Liver (tissue), 9 donors: ENCODE data around the gene ASPA. TPM values are rescaled to one million over a fixed set of nuclear protein-coding genes. Genes with fewer than 3 reads are reported as not detected.

Experiments used
- DNase-seq: peaks from one replicate; pipeline ENCODE4 v3.0.0-alpha.2; 2017; ENCODE audit warnings: low spot score
- H3K27ac ChIP-seq, 2 donors: one replicate each; pipeline ENCODE4 v1.7.0; 2013; ENCODE audit warnings: inconsistent platforms in 2 of 2, low read length in 2 of 2, control low read depth in 1 of 2, low read depth in 1 of 2, mild to moderate bottlenecking in 1 of 2
- H3K27me3 ChIP-seq, 4 donors: one replicate each; pipeline versions ENCODE4 v1.6.1 to v1.7.0; 2013; ENCODE audit warnings: low read length in 3 of 4, inconsistent platforms in 1 of 4, mild to moderate bottlenecking in 1 of 4, moderate library complexity in 1 of 4; ENCODE audit not compliant: control insufficient read depth in 4 of 4, insufficient read depth in 4 of 4
- H3K36me3 ChIP-seq, 4 donors: one replicate each; pipeline versions ENCODE4 v1.6.1 to v1.7.0; 2013; ENCODE audit warnings: low read length in 3 of 4, mild to moderate bottlenecking in 3 of 4, low read depth in 1 of 4, moderate library complexity in 1 of 4; ENCODE audit not compliant: control insufficient read depth in 4 of 4, insufficient read depth in 3 of 4
- H3K4me1 ChIP-seq, 4 donors: one replicate each; pipeline versions ENCODE4 v1.6.1 to v1.7.0; 2013; ENCODE audit warnings: low read length in 3 of 4, mild to moderate bottlenecking in 3 of 4, moderate library complexity in 1 of 4; ENCODE audit not compliant: control insufficient read depth in 4 of 4, insufficient read depth in 4 of 4
- H3K4me3 ChIP-seq, 3 donors: one replicate each; pipeline versions ENCODE4 v1.6.1 to v1.7.0; 2013; ENCODE audit warnings: low read length in 3 of 3, control low read depth in 1 of 3, low read depth in 1 of 3, mild to moderate bottlenecking in 1 of 3
- H3K9ac ChIP-seq, 2 donors: one replicate each; pipeline ENCODE4 v1.7.0; 2013; ENCODE audit warnings: low read length in 2 of 2, mild to moderate bottlenecking in 2 of 2, moderate library complexity in 2 of 2, control low read depth in 1 of 2, low read depth in 1 of 2
- H3K9me3 ChIP-seq, 4 donors: one replicate each; pipeline versions ENCODE4 v1.6.1 to v1.7.0; 2013; ENCODE audit warnings: low read length in 3 of 4; ENCODE audit not compliant: control insufficient read depth in 4 of 4
- ATF3 ChIP-seq: IDR thresholded peaks from 2 replicates; pipeline ENCODE4 v1.6.1; 2016; ENCODE audit warnings: antibody characterized with exemption
- CTCF ChIP-seq: fragments of 150-350 bp; IDR thresholded peaks from 2 replicates; pipeline ENCODE4 v1.5.1; 2017; ENCODE audit warnings: improper control_type of control experiment, low read depth, low read length; ENCODE audit not compliant: missing input control
- EGR1 ChIP-seq, 2 donors: IDR thresholded peaks; 2 replicates each; pipeline ENCODE4 v1.6.1; 2016 to 2018; ENCODE audit warnings: antibody characterized with exemption in 2 of 2, low read depth in 2 of 2
- FOXA1 ChIP-seq: IDR thresholded peaks from 2 replicates; pipeline ENCODE4 v1.6.1; 2016; ENCODE audit warnings: antibody characterized with exemption
- FOXA2 ChIP-seq: IDR thresholded peaks from 2 replicates; pipeline ENCODE4 v1.6.1; 2016; ENCODE audit warnings: antibody characterized with exemption
- GABPA ChIP-seq, 2 donors: IDR thresholded peaks in 1 of 2; conservative IDR thresholded peaks in 1 of 2; 2 replicates each; pipeline ENCODE4 v1.6.1; 2016; ENCODE audit warnings: antibody characterized with exemption in 2 of 2, mild to moderate bottlenecking in 1 of 2, moderate library complexity in 1 of 2
- HNF4A ChIP-seq, 2 donors: conservative IDR thresholded peaks; 2 replicates each; pipeline ENCODE4 v1.6.1; 2016; ENCODE audit warnings: antibody characterized with exemption in 2 of 2, mild to moderate bottlenecking in 2 of 2
- HNF4G ChIP-seq: IDR thresholded peaks from 2 replicates; pipeline ENCODE4 v1.6.1; 2016; ENCODE audit warnings: antibody characterized with exemption
- JUND ChIP-seq, 2 donors: IDR thresholded peaks; 2 replicates each; pipeline ENCODE4 v1.6.1; 2016; ENCODE audit warnings: antibody characterized with exemption in 2 of 2
- MAX ChIP-seq: IDR thresholded peaks from 2 replicates; pipeline ENCODE4 v1.6.1; 2016; ENCODE audit warnings: antibody characterized with exemption
- NR2F2 ChIP-seq: IDR thresholded peaks from 2 replicates; pipeline ENCODE4 v1.6.1; 2016; ENCODE audit warnings: antibody characterized with exemption
- RAD21 ChIP-seq, 2 donors: IDR thresholded peaks; 2 replicates each; pipeline ENCODE4 v1.6.1; 2016; ENCODE audit warnings: antibody characterized with exemption in 2 of 2, mild to moderate bottlenecking in 2 of 2
- REST ChIP-seq: IDR thresholded peaks from 2 replicates; pipeline ENCODE4 v1.6.1; 2016; ENCODE audit warnings: antibody characterized with exemption, mild to moderate bottlenecking
- RXRA ChIP-seq, 2 donors: IDR thresholded peaks; 2 replicates each; pipeline ENCODE4 v1.6.1; 2017 to 2018; ENCODE audit warnings: antibody characterized with exemption in 2 of 2, mild to moderate bottlenecking in 1 of 2
- SP1 ChIP-seq: IDR thresholded peaks from 2 replicates; pipeline ENCODE4 v1.6.1; 2018; ENCODE audit warnings: antibody characterized with exemption, mild to moderate bottlenecking
- TAF1 ChIP-seq: conservative IDR thresholded peaks from 2 replicates; pipeline ENCODE4 v1.6.1; 2016; ENCODE audit warnings: antibody characterized with exemption, mild to moderate bottlenecking
- YY1 ChIP-seq: IDR thresholded peaks from 2 replicates; pipeline ENCODE4 v1.6.1; 2016; ENCODE audit warnings: antibody characterized with exemption, mild to moderate bottlenecking
- ZBTB33 ChIP-seq: IDR thresholded peaks from 2 replicates; pipeline ENCODE4 v1.6.1; 2016; ENCODE audit warnings: antibody characterized with exemption
- WGBS: extraction: QIAGEN DNeasy Blood & Tissue Kit; methylation state at CpG from one replicate; pipeline ENCODE4 v1.1.7; 2013; 5-methylcytosine and 5-hydroxymethylcytosine counted together
- polyA plus RNA-seq, 2 donors: library from polyadenylated mRNA; stranded (reverse) in 1 of 2; unstranded in 1 of 2; fragments of 200-250 nt in 1 of 2; fragments of >200 nt in 1 of 2; fragmentation: Nextera tagmentation in 1 of 2; extraction: Ambion mirVana in 1 of 2; gene quantifications; one replicate each; pipeline versions ENCODE4 v1.2.1 to v1.2.3, GENCODE V29; 2013 to 2015
- total RNA-seq, 2 donors: library from RNA; depleted of rRNA; stranded (reverse); fragments of >200 nt; gene quantifications; one replicate each; pipeline ENCODE4 v1.2.3, GENCODE V29; 2014
- donor health status: healthy.
- donor health status: healthy.
- donor health status: healthy.
- donor health status: healthy.
- donor health status: healthy.

The ASPA gene
- total and polyA plus RNA-seq, 4 donors: 0.89 to 4.7 (median 1.9) TPM

GRCh38 chr17:3511852-3512504, 36.2 kb downstream of the ASPA start:
- Histone ChIP-seq H3K4me3 (no peak overlapping the region), H3K4me1 (peaks cover 5 to 20% (median 10%) of the 10 kb centered on the region in 4 donors), H3K36me3 (peaks cover 0 to 2% (median 0%) of the 10 kb centered on the region in 4 donors), H3K9me3 (no peaks in the 10 kb centered on the region), H3K9ac (no peak overlapping the region), H3K27ac (peak overlapping the region in 1 of 2 donors; percentile 34), H3K27me3 (no peaks in the 10 kb centered on the region)
- no peak for DNase-seq
- 71% methylated on average over 8 of the region's 8 CpGs for WGBS
- TF ChIP-seq ZBTB33 (no peak), EGR1 (IDR thresholded peaks at IDR 0.05; ENCODE audit: low read depth in 2 of 2) (no peak), HNF4G (no peak), SP1 (no peak), GABPA (IDR thresholded peaks at IDR 0.05 in 1 of 2, conservative IDR thresholded peaks at IDR 0.05 in 1 of 2) (no peak), TAF1 (no peak)

GRCh38 chr17:3512505-3513171, 36.8 kb downstream of the ASPA start:
- peak overlapping the region; percentile 23 to 34 for H3K27ac ChIP-seq

More at GRCh38 chr17:3512505-3513171, 36.8 kb downstream of the ASPA start:
- H3K36me3 ChIP-seq: peaks cover 0 to 2% (median 0%) of the 10 kb centered on the region in 4 donors
- no peaks in the 10 kb centered on the region for H3K9me3 ChIP-seq
- H3K4me1 ChIP-seq: peaks cover 5 to 20% (median 10%) of the 10 kb centered on the region in 4 donors
- H3K27me3 ChIP-seq: no peaks in the 10 kb centered on the region
- H3K9ac ChIP-seq: peak overlapping the region in 1 of 2 donors; percentile 90
- DNase-seq: peak; percentile 62
- 44% methylated on average over 20 of the region's 20 CpGs for WGBS
- peak; percentile 56 for TF ChIP-seq HNF4A (conservative IDR thresholded peaks at IDR 0.05)
- TF ChIP-seq NR2F2: peak; percentile 49
- TF ChIP-seq YY1: peak; percentile 66
- no peak for TF ChIP-seq CTCF
- TF ChIP-seq EGR1 (IDR thresholded peaks at IDR 0.05; ENCODE audit: low read depth in 2 of 2): no peak
- no peak for TF ChIP-seq FOXA2
- TF ChIP-seq GABPA (IDR thresholded peaks at IDR 0.05 in 1 of 2, conservative IDR thresholded peaks at IDR 0.05 in 1 of 2): no peak
- TF ChIP-seq HNF4G: no peak
- no peak for TF ChIP-seq ATF3
- peak; percentile 90 to 91 for TF ChIP-seq RXRA (IDR thresholded peaks at IDR 0.05)
- TF ChIP-seq FOXA1: no peak
- peak; percentile 55 to 74 for TF ChIP-seq JUND (IDR thresholded peaks at IDR 0.05)
- TF ChIP-seq ZBTB33: peak; percentile 52
- peak; percentile 44 to 61 for TF ChIP-seq RAD21 (IDR thresholded peaks at IDR 0.05)
- peak; percentile 89 for TF ChIP-seq SP1
- TF ChIP-seq REST: peak; percentile 61
- peak; percentile 71 for TF ChIP-seq MAX
- H3K4me3 ChIP-seq: peak overlapping the region in 1 of 3 donors; percentile 8
